H1 (cell line): ENCODE data around the gene UBE2Q2. TPM values are rescaled to one million over a fixed set of nuclear protein-coding genes. Genes with fewer than 3 reads are reported as not detected.
"Not testable (repeated sequence)": the region's sequence is repeated elsewhere in the genome, so short reads cannot be mapped to it uniquely, and the experiment has no call there.

Source experiments
- CTCF ChIA-PET: fragments of 300-600 bp; sonication (Branson Sonifier 250); formaldehyde crosslinking; loops from one replicate; lab custom pipeline; 2021; ENCODE audit not compliant: partially characterized antibody; lab: Charles Lee
- POLR2A ChIA-PET: fragments of 300-600 bp; sonication (Branson Sonifier 250); formaldehyde crosslinking; loops from one replicate; lab custom pipeline; 2021; ENCODE audit warnings: inconsistent platforms; ENCODE audit not compliant: partially characterized antibody; lab: Charles Lee
- DNase-seq, 2 experiments: peaks; one replicate each; pipeline versions ENCODE4 v3.0.0 to v3.0.0-alpha.2; 2010 to 2022; ENCODE audit warnings: low spot score in 2 of 2, low read depth in 1 of 2, mixed read lengths in 1 of 2
- FAIRE-seq: peaks from 2 replicates; lab custom pipeline; 2011; peaks lifted over from hg19 to GRCh38; lab: Jason Lieb, UNC
- H2AFZ ChIP-seq: 2 replicates; pipeline ENCODE4 v1.8.1; 2012; ENCODE audit warnings: low read length, inconsistent platforms
- H2AK5ac ChIP-seq: 2 replicates; pipeline ENCODE4 v1.6.1; 2013; ENCODE audit warnings: low read depth, low read length
- H2BK120ac ChIP-seq: replicated peaks from 2 replicates; pipeline ENCODE3; 2013; ENCODE audit warnings: low read depth, low read length, inconsistent platforms
- H2BK12ac ChIP-seq: 2 replicates; pipeline ENCODE4 v1.6.1; 2013; ENCODE audit warnings: low read depth, low read length
- H2BK15ac ChIP-seq: 2 replicates; pipeline ENCODE4 v1.6.1; 2013; ENCODE audit warnings: low read length
- H2BK20ac ChIP-seq: 2 replicates; pipeline ENCODE4 v1.6.1; 2013; ENCODE audit warnings: low read length
- H2BK5ac ChIP-seq: 2 replicates; pipeline ENCODE4 v1.6.1; 2013; ENCODE audit warnings: low read depth, low read length
- H3K14ac ChIP-seq: 2 replicates; pipeline ENCODE4 v1.6.1; 2013; ENCODE audit warnings: inconsistent platforms; ENCODE audit not compliant: insufficient read length
- H3K18ac ChIP-seq: 2 replicates; pipeline ENCODE4 v1.6.1; 2013; ENCODE audit warnings: low read length; ENCODE audit errors: extremely low read depth
- H3K23ac ChIP-seq: 2 replicates; pipeline ENCODE4 v1.6.1; 2013; ENCODE audit warnings: inconsistent platforms; ENCODE audit not compliant: insufficient read length
- H3K23me2 ChIP-seq: 2 replicates; pipeline ENCODE4 v1.6.1; 2013; ENCODE audit warnings: low read depth, low read length
- H3K27ac ChIP-seq: 2 replicates; pipeline ENCODE4 v1.6.1; 2011; ENCODE audit warnings: low read depth, low read length, inconsistent platforms
- H3K27me3 ChIP-seq, 4 experiments: replicated peaks in 1 of 4; 1 replicate in 1 of 4; 2 replicates in 3 of 4; pipeline versions ENCODE4 v1.6.1 to v1.8.1; 2011 to 2013; ENCODE audit warnings: low read length in 3 of 4, mild to moderate bottlenecking in 3 of 4, inconsistent platforms in 2 of 4, mixed read lengths in 2 of 4, moderate library complexity in 1 of 4; ENCODE audit not compliant: control insufficient read depth in 3 of 4, insufficient read depth in 3 of 4; ENCODE audit errors: extremely low read depth in 1 of 4
- H3K36me3 ChIP-seq, 4 experiments: 2 replicates each; pipeline versions ENCODE4 v1.6.1 to v1.8.1; 2011 to 2013; ENCODE audit warnings: mild to moderate bottlenecking in 4 of 4, low read length in 3 of 4, moderate library complexity in 2 of 4, control low read depth in 1 of 4, inconsistent platforms in 1 of 4; ENCODE audit not compliant: insufficient read depth in 4 of 4, control insufficient read depth in 2 of 4
- H3K4ac ChIP-seq: replicated peaks from 2 replicates; pipeline ENCODE3; 2013; ENCODE audit warnings: low read length, low read depth, mixed read lengths, inconsistent platforms; ENCODE audit not compliant: insufficient read length
- H3K4me1 ChIP-seq, 4 experiments: replicated peaks in 1 of 4; 1 replicate in 1 of 4; 2 replicates in 3 of 4; pipeline versions ENCODE4 v1.6.1 to v1.8.1; 2011 to 2013; ENCODE audit warnings: low read length in 3 of 4, inconsistent platforms in 2 of 4, mixed read lengths in 1 of 4; ENCODE audit not compliant: insufficient read depth in 4 of 4, control insufficient read depth in 3 of 4
- H3K4me2 ChIP-seq, 2 experiments: 2 replicates each; pipeline versions ENCODE4 v1.6.1 to v1.8.1; 2011 to 2013; ENCODE audit warnings: low read depth in 2 of 2, low read length in 2 of 2, control low read depth in 1 of 2, inconsistent platforms in 1 of 2, mild to moderate bottlenecking in 1 of 2; ENCODE audit not compliant: insufficient read depth in 1 of 2
- H3K4me3 ChIP-seq, 4 experiments: fragments of 200-600, 300-600 bp in 1 of 4; sonication (generic), shearing (Covaris generic), sonication (Bioruptor Twin) in 1 of 4; 2 replicates each; pipeline versions ENCODE4 v1.5.1 to v1.8.1; 2011 to 2016; ENCODE audit warnings: low read length in 4 of 4, low read depth in 3 of 4, control low read depth in 2 of 4, inconsistent platforms in 2 of 4, mild to moderate bottlenecking in 2 of 4, mixed read lengths in 1 of 4, moderate library complexity in 1 of 4; ENCODE audit not compliant: insufficient read depth in 2 of 4; ENCODE audit errors: extremely low read depth in 1 of 4
- H3K56ac ChIP-seq: replicated peaks from 2 replicates; pipeline ENCODE3; 2013; ENCODE audit warnings: low read depth, mild to moderate bottlenecking, mixed read lengths, low read length, inconsistent platforms; ENCODE audit not compliant: insufficient read length
- H3K79me1 ChIP-seq: 2 replicates; pipeline ENCODE4 v1.6.1; 2013; ENCODE audit warnings: low read depth, low read length, control low read depth
- H3K79me2 ChIP-seq, 2 experiments: 2 replicates each; pipeline versions ENCODE4 v1.6.1 to v1.8.1; 2012 to 2013; ENCODE audit warnings: low read length in 2 of 2, mild to moderate bottlenecking in 2 of 2, inconsistent platforms in 1 of 2; ENCODE audit not compliant: insufficient read depth in 2 of 2, control insufficient read depth in 1 of 2
- H3K9ac ChIP-seq, 4 experiments: replicated peaks in 1 of 4; 1 replicate in 1 of 4; 2 replicates in 3 of 4; pipeline versions ENCODE4 v1.6.1 to v1.8.1; 2011 to 2013; ENCODE audit warnings: low read depth in 3 of 4, low read length in 3 of 4, control low read depth in 2 of 4, mild to moderate bottlenecking in 2 of 4, moderate library complexity in 2 of 4, inconsistent platforms in 1 of 4; ENCODE audit errors: extremely low read depth in 1 of 4
- H3K9me3 ChIP-seq, 2 experiments: 2 replicates each; pipeline versions ENCODE4 v1.6.1 to v1.8.1; 2012 to 2013; ENCODE audit warnings: mild to moderate bottlenecking in 2 of 2, moderate library complexity in 2 of 2, control low read depth in 1 of 2, inconsistent platforms in 1 of 2, low read depth in 1 of 2, low read length in 1 of 2, mixed read lengths in 1 of 2; ENCODE audit not compliant: insufficient read depth in 2 of 2
- H4K20me1 ChIP-seq, 2 experiments: replicated peaks in 1 of 2; 2 replicates each; pipeline versions ENCODE3 to v1.8.1; 2011 to 2013; ENCODE audit warnings: inconsistent platforms in 2 of 2, low read length in 2 of 2, mild to moderate bottlenecking in 1 of 2; ENCODE audit not compliant: insufficient read depth in 2 of 2, control insufficient read depth in 1 of 2
- H4K5ac ChIP-seq: 2 replicates; pipeline ENCODE4 v1.6.1; 2013; ENCODE audit warnings: low read length, low read depth, mixed read lengths, inconsistent platforms; ENCODE audit not compliant: insufficient read length
- H4K8ac ChIP-seq: 2 replicates; pipeline ENCODE4 v1.8.0; 2013; ENCODE audit warnings: mild to moderate bottlenecking, moderate library complexity, low read length, inconsistent platforms; ENCODE audit not compliant: insufficient read depth; ENCODE audit errors: extremely low read depth
- H4K91ac ChIP-seq: replicated peaks from 2 replicates; pipeline ENCODE3; 2013; ENCODE audit warnings: low read length, mixed read lengths, inconsistent platforms; ENCODE audit not compliant: insufficient read length
- WGBS, 2 experiments: shearing (Covaris generic) in 1 of 2; methylation state at CpG; one replicate each; pipeline versions ENCODE4 v1.1.6 to v1.1.7; 2013 to 2015; ENCODE audit warnings: low lambda C conversion rate in 2 of 2, mixed read lengths in 2 of 2, inconsistent platforms in 1 of 2, low coverage in 1 of 2, missing lambda C conversion rate in 1 of 2; ENCODE audit not compliant: insufficient replicate concordance in 2 of 2, insufficient coverage in 1 of 2, insufficient read length in 1 of 2; ENCODE audit errors: extremely low coverage in 1 of 2, missing lambda C conversion rate in 1 of 2; 5-methylcytosine and 5-hydroxymethylcytosine counted together
- polyA plus RNA-seq, 7 experiments: library from polyadenylated mRNA; depleted of rRNA in 3 of 7; stranded (reverse) in 5 of 7; unstranded in 2 of 7; fragments of >200 nt in 5 of 7; fragments of 200-250 nt in 2 of 7; gene quantifications; 1 replicate in 5 of 7; 2 replicates in 1 of 7; 4 replicates in 1 of 7; pipeline versions ENCODE4 v1.2.1 to v1.2.3, GENCODE V29; 2011 to 2013; ENCODE audit warnings: missing spikeins in 2 of 7, mixed read lengths in 2 of 7
- total RNA-seq: library from RNA; stranded (reverse); fragmentation: NEBNext Ultra II Directional; extraction: Animal tissue kit (Norgen Biotek cat#: 25700); gene quantifications from 2 replicates; pipeline ENCODE4 v1.2.1, GENCODE V29; 2021

UBE2Q2 gene
- total and polyA plus RNA-seq, 2 of the 8 experiments (the other 6 are each of a cell fraction or from before 2014, with no cell fraction given): 10.1 to 22.7 TPM

- H3K23ac ChIP-seq, H3K27ac ChIP-seq, FAIRE-seq, DNase-seq, H3K4me2 ChIP-seq, POLR2A ChIA-PET, H4K8ac ChIP-seq, H3K4me3 ChIP-seq, H3K9me3 ChIP-seq, H3K27me3 ChIP-seq, H3K79me2 ChIP-seq, H3K4ac ChIP-seq, H3K56ac ChIP-seq, H3K4me1 ChIP-seq, H3K36me3 ChIP-seq, H2BK5ac ChIP-seq, H3K79me1 ChIP-seq, H3K18ac ChIP-seq, H3K14ac ChIP-seq, H4K5ac ChIP-seq, H2BK12ac ChIP-seq, H4K20me1 ChIP-seq, H2BK20ac ChIP-seq, H2BK15ac ChIP-seq, H4K91ac ChIP-seq, H2AK5ac ChIP-seq, H2BK120ac ChIP-seq, H3K9ac ChIP-seq, H3K23me2 ChIP-seq, H2AFZ ChIP-seq: not testable (repeated sequence)
- WGBS, 2 experiments: 89% methylated on average over 1 of the region's 1 CpG; no CpG with 5 or more reads in 1 of the 2 experiments
- CTCF ChIA-PET: interaction anchor here (0.6 to 1.4 kb wide), 5 partner anchors 11 to 132 kb away, joined by 3 to 5 read pairs (median 3); no protein-coding TSS in a partner anchor
These were observed 46.1 kb upstream of the UBE2Q2 start for GRCh38 chr15:75797146-75797545.
